Esophagus muscularis mucosa (tissue), 4 donors: ENCODE results near the gene NBDY. TPM values are rescaled to one million over a fixed set of nuclear protein-coding genes. Genes with fewer than 3 reads are reported as not detected.

Experiments used
- DNase-seq: peaks from one replicate; pipeline ENCODE4 v3.0.0-alpha.2; 2017; ENCODE audit errors: extremely low spot score
- H3K27ac ChIP-seq, 4 donors: fragments of 200-600 bp; sonication (generic); replicated peaks in 1 of 4; 1 replicate in 3 of 4; 2 replicates in 1 of 4; pipeline ENCODE4 v1.5.1; 2016 to 2019; ENCODE audit warnings: mild to moderate bottlenecking in 1 of 4
- H3K27me3 ChIP-seq, 4 donors: fragments of 200-600 bp; sonication (generic); one replicate each; pipeline versions ENCODE4 v1.5.1 to v1.6.0; 2016 to 2019
- H3K36me3 ChIP-seq, 4 donors: fragments of 200-600 bp; sonication (generic); one replicate each; pipeline ENCODE4 v1.5.1; 2016 to 2019
- H3K4me1 ChIP-seq, 4 donors: fragments of 200-600 bp; sonication (generic); one replicate each; pipeline ENCODE4 v1.5.1; 2016 to 2019
- H3K4me3 ChIP-seq, 4 donors: fragments of 200-600 bp; sonication (generic); 1 replicate in 2 of 4; 2 replicates in 2 of 4; pipeline ENCODE4 v1.5.1; 2016 to 2019; ENCODE audit warnings: mild to moderate bottlenecking in 4 of 4, moderate library complexity in 1 of 4
- H3K9me3 ChIP-seq, 4 donors: fragments of 200-600 bp; sonication (generic); 1 replicate in 3 of 4; 2 replicates in 1 of 4; pipeline ENCODE4 v1.5.1; 2016 to 2019
- CTCF ChIP-seq, 3 experiments: fragments of 200-600 bp in 2 of 3; fragments of 450-650 bp in 1 of 3; sonication (generic) in 2 of 3; IDR thresholded peaks; one replicate each; pipeline ENCODE4 v1.5.1; 2017 to 2019; ENCODE audit warnings: antibody characterized with exemption in 3 of 3, mild to moderate bottlenecking in 2 of 3, moderate library complexity in 1 of 3
- EP300 ChIP-seq: sonication (generic); formaldehyde crosslinking; IDR thresholded peaks from one replicate; pipeline ENCODE4 v1.6.1; 2017; ENCODE audit warnings: antibody characterized with exemption
- POLR2A ChIP-seq: fragments of 450-650 bp; IDR thresholded peaks from one replicate; pipeline ENCODE4 v1.6.1; 2017; ENCODE audit warnings: antibody characterized with exemption, moderate library complexity, mild to moderate bottlenecking, low read depth
- POLR2AphosphoS5 ChIP-seq, 2 donors: sonication (generic); formaldehyde crosslinking; IDR thresholded peaks; one replicate each; pipeline ENCODE4 v1.6.1; 2017; ENCODE audit warnings: antibody characterized with exemption in 2 of 2
- WGBS: methylation state at CpG from one replicate; pipeline ENCODE4 v1.1.5; 2018; 5-methylcytosine and 5-hydroxymethylcytosine counted together
- intact Hi-C: fragments of 100-400 bp; cut with DNase I; formaldehyde crosslinking; loops from one replicate; pipeline ENCODE4 v1.15.1; 2023
- total RNA-seq, 4 donors: library from RNA; depleted of rRNA; stranded (reverse); fragments of >200 nt; gene quantifications; one replicate each; pipeline versions ENCODE4 v1.1.0 to v1.2.1, GENCODE V29; 2016

NBDY gene
- total RNA-seq, 4 donors from 2014 or later = 11.8 to 19.4 (median 18.7) TPM

GRCh38 chrX:56826020-56826419, 97.0 kb downstream of the NBDY start:
- no peaks in the 10 kb centered on the region for H3K4me1 ChIP-seq
- peaks cover 0 to 18% (median 4%) of the 10 kb centered on the region in 4 donors for H3K9me3 ChIP-seq
- no peak for DNase-seq
- no peak overlapping the region for H3K4me3 ChIP-seq
- intact Hi-C loops = no loop called here
- no peaks in the 10 kb centered on the region for H3K27me3 ChIP-seq
- WGBS = 86% methylated on average over 2 of the region's 2 CpGs
- H3K27ac ChIP-seq = no peak overlapping the region
- peaks cover 0 to 1% (median 0%) of the 10 kb centered on the region in 4 donors for H3K36me3 ChIP-seq
- TF ChIP-seq POLR2A = no peak
- TF ChIP-seq EP300 = no peak
- TF ChIP-seq CTCF (IDR thresholded peaks at IDR 0.05) = no peak
- TF ChIP-seq POLR2AphosphoS5 (IDR thresholded peaks at IDR 0.05) = no peak

- no peak overlapping the region for H3K27ac ChIP-seq
- no peaks in the 10 kb centered on the region for H3K36me3 ChIP-seq
- no peaks in the 10 kb centered on the region for H3K27me3 ChIP-seq
- intact Hi-C loops = no loop called here
- no peak for DNase-seq
- TF ChIP-seq CTCF (IDR thresholded peaks at IDR 0.05) (no peak), POLR2A (no peak), EP300 (no peak), POLR2AphosphoS5 (IDR thresholded peaks at IDR 0.05) (no peak)
- no peak overlapping the region for H3K4me3 ChIP-seq
- no peaks in the 10 kb centered on the region for H3K4me1 ChIP-seq
- H3K9me3 ChIP-seq = no peaks in the 10 kb centered on the region
- WGBS = 87% methylated on average over 2 of the region's 2 CpGs
These were observed 104.6 kb downstream of the NBDY start for GRCh38 chrX:56833626-56834025.

DNA sequence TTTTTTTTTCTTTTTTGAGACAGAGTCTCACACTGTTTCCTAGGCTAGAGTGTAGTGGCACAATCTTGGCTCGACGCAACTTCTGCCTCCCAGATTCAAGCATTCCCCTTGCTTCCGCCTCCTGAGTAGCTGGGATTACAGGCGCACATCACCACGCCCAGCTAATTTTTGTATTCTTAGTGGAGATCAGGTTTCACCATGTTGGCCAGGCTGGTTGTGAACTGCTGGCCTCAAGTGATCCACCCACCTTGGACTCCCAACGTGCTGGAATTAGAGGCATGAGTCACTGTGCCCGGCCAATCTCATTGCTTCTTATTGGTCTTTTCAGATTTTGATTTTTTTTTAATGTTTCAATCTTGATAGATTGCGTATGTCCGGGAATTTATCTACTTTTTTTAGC, 124.4 kb downstream of the NBDY start:
- DNase-seq = no peak
- TF ChIP-seq EP300 (no peak), CTCF (IDR thresholded peaks at IDR 0.05) (no peak), POLR2A (no peak), POLR2AphosphoS5 (IDR thresholded peaks at IDR 0.05) (no peak)
- Histone ChIP-seq H3K27ac (no peak overlapping the region), H3K4me1 (no peaks in the 10 kb centered on the region), H3K9me3 (peaks cover 0 to 12% (median 3%) of the 10 kb centered on the region in 4 donors), H3K36me3 (no peaks in the 10 kb centered on the region), H3K27me3 (no peaks in the 10 kb centered on the region), H3K4me3 (no peak overlapping the region)
- WGBS = 85% methylated on average over 9 of the region's 9 CpGs
- intact Hi-C loops = no loop called here

DNA sequence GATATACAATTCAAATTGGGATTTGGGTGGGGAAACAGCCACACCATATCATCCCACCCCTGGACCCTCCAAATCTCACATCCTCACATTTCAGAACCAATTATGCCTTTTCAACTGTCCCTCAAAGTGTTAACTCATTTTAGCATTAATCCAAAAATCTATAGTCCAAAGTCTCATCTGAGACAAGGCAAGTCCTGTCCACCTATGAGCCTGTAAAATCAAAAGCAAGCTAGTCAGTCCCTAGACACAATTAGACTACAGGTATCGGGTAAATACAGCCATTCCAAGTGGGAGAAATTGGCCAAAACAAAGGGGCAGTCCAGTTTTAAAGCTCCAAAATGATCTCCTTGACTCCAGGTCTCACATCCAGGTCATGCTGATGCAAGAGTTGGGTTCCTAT, 128.0 kb downstream of the NBDY start:
- WGBS = 89% methylated on average over 1 of the region's 1 CpG
- intact Hi-C loops = no loop called here
- no peak overlapping the region for H3K4me3 ChIP-seq

More for the DNA sequence above, 128.0 kb downstream of the NBDY start:
- Histone ChIP-seq H3K27ac (no peak overlapping the region), H3K36me3 (no peaks in the 10 kb centered on the region), H3K4me1 (no peaks in the 10 kb centered on the region), H3K9me3 (no peaks in the 10 kb centered on the region), H3K27me3 (no peaks in the 10 kb centered on the region)
- no peak for TF ChIP-seq POLR2AphosphoS5 (IDR thresholded peaks at IDR 0.05)
- TF ChIP-seq CTCF (IDR thresholded peaks at IDR 0.05) = no peak
- no peak for TF ChIP-seq EP300
- TF ChIP-seq POLR2A = no peak
- DNase-seq = no peak
